AML-193 (cell line): ENCODE measurements around the gene SP140.
"Not testable (repeated sequence)": the region's sequence is repeated elsewhere in the genome, so short reads cannot be mapped to it uniquely, and the experiment has no call there.

Source experiments
- DNase-seq, 2 experiments: peaks; one replicate each; lab custom pipeline; 2025; lab: John Stamatoyannopoulos, UW

SP140 gene

GRCh38 chr2:230226051-230226551, 565 bp downstream of the SP140 start:
- no peak for DNase-seq

GRCh38 chr2:230227216-230227615, 1.7 kb downstream of the SP140 start:
- no peak for DNase-seq

DNA sequence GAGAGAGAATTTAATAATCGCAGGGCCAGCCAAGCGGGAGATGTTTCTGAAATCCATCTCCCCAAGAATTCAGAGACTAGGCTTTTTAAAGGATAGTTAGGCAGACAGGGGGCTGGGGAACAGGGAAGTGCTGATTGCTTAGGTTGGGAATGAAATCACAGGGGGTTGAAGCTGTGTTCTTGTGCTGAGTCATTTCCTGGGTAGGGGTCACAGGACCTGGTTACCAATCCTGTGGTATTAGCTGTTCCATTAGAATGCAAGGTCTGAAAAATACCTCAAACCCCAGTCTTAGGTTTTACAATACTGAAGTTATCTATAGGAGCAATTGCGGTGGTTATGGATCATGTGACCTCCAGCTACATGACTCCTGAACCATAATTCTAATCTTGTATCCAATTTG, 4.6 kb downstream of the SP140 start:
- no peak for DNase-seq

GRCh38 chr2:230230496-230231200, 5.1 kb downstream of the SP140 start:
- DNase-seq, result no peak

GRCh38 chr2:230231251-230231650, 5.7 kb downstream of the SP140 start:
- no peak for DNase-seq

- DNase-seq, result no peak
These were observed 8.7 kb downstream of the SP140 start for GRCh38 chr2:230234122-230234722.

DNA sequence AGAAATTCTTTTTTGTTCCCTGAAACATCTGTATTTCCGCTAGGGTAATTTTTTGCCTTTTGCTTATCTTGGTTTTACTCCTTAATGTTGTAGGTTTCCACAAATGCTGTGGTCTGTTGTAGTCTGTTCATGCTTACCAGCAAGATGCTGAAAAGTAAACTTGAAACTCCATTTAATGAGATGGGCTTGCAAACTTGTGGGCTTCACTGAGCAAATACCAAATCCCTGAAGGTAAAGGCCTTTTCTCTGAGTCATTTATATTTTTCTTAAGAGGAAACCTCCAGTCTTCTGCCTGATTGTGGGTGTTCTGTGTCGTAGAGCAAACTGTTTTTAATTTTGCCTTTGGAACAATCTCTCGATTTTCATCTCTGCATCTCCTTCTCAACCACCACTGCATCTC, 9.3 kb downstream of the SP140 start:
- no peak for DNase-seq

GRCh38 chr2:230244211-230244610, 18.7 kb downstream of the SP140 start:
- DNase-seq, result no peak

DNA sequence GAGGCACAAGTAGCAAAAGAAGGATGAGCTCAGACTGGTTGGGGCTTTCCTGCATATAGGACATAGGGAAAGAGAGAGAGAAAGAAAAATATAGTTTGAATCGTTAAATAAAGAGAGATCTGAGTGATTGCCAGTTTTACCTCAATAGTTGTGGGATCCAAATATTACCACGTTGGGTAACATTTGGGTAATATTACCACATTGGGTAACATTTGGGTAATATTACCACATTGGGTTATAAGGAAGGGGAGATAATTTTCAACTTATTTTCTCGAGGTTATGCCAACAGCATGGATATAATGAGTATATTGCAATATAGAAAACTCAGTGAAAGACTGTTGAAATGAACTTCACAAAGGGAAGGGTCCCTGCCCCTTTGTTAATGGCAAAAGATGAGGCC, 20.7 kb downstream of the SP140 start:
- peak; percentile 60 to 65 for DNase-seq

GRCh38 chr2:230250231-230250630, 24.7 kb downstream of the SP140 start:
- DNase-seq, result no peak

DNA sequence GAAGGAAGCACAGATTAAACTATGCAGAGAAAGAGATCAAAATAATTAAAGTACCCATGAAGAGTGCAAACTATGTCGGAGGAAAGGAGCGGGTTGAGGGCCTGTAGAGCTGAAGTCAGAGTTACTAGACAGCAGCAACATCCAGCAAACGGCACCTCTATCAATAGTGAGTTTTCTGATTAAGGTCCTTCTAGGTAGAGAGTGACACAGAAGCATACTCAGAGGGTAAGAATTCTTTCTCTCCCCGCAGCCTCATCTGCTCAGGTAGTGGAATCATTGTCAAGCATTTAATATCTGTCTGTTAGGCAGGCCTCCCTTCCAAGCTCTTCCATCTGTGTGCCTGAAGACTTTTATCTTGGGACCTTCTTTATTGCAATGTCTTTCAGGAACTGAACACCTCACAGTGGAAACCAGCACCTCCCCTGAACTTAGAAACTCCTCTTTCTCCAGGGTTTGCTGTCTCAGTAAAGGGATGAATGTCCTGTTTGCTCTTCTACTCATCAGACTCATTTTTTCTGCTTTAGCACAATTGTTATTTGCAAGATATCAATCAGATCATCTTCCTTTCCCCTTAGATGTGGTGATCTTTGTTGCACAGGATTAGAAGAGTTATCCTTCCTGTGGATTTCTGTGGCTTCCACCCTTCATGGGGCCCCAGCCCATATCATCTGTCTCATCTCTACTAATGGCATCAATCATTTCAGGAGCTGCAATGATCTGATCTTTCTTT, 28.8 kb downstream of the SP140 start:
- DNase-seq, result no peak

DNA sequence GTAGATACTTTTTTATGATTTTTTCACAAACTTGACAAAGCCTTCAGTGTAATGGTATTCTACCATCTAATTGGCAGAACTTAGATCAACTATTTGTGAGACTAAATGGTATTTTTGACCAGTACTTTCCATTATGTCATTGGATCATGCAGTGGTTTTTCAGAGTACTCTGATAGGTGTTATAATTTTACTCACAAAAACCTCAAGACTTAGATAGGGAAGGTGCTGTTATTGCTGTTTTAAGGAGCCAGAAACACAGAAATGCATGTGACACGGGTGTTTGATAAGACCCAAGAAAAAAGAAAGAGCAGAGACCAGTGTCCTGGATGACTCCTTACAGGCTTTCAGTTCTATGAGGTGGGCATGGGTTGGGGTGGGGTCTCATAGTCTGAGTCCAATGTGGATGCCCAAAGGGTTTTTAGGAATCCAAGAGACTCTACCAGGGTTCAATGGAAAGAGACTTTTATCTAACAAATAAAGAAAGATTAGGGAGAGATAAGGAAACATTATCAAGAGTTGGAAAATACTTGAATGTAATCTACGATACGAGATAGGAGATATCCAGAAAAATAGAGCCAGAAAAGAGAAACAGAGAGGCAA, 31.3 kb downstream of the SP140 start:
- no peak for DNase-seq

DNA sequence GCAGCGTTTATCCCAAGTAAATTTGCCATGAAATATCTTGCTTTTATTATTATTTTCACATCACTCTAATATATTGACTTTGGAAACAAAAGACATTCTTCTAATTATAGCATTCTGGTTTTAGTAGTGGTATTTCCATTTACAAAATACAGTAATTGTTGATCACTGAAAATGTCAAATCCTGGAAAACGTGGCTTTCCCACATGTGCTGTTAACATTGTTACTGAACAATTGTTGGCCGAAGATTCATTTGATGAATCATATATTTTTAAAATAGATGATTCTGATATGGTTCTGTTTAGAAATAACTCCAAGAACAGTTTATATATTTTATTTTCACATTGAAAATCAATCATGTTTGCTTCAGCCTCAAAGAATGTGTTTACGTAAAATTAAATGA, 32.9 kb downstream of the SP140 start:
- DNase-seq, result no peak

GRCh38 chr2:230262246-230262645, 36.7 kb downstream of the SP140 start:
- no peak for DNase-seq

DNA sequence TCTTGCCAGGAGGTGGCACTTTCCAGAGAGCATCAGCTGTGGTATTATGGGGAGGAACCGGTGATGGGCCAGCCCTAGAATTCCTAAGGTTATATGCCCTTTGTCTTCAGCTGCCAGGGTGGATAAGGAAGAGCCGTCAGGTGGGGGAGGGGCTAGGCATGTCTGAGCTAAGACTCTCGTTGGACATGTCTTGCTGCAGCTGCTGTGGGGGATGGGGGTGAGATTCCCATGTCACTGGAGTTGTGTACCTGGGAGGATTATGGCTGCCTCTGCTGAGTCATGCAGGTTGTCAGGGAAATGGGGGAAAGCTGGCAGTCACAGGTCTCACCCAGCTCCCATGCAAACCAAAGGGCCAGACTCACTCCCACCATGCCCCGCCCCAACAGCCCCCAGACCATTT, 39.4 kb downstream of the SP140 start:
- not testable (repeated sequence) for DNase-seq

- no peak for DNase-seq
These were observed 41.1 kb downstream of the SP140 start for GRCh38 chr2:230266638-230267037.

DNA sequence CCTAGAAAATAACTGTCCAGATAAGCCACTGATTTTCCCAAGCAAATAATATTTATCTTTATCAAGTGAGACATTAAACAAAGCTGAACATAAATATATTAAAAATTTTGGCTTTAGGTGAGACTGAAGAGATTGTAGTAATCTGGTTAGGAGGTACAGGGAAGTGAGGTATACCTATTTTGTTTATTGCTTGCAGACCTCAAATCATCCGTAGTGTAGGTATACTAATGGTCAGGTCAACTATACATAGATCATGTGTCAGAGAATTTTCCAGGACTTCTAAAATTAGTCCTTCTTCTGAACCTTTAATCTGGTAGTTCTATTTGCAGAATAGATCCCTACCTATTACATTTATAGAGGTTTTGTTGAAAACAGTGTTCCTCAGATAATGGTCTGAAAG, 41.5 kb downstream of the SP140 start:
- DNase-seq, result no peak

- no peak for DNase-seq
These were observed 42.0 kb downstream of the SP140 start for GRCh38 chr2:230267556-230267955.

- no peak for DNase-seq
These were observed 43.2 kb downstream of the SP140 start for GRCh38 chr2:230268606-230269243.

DNA sequence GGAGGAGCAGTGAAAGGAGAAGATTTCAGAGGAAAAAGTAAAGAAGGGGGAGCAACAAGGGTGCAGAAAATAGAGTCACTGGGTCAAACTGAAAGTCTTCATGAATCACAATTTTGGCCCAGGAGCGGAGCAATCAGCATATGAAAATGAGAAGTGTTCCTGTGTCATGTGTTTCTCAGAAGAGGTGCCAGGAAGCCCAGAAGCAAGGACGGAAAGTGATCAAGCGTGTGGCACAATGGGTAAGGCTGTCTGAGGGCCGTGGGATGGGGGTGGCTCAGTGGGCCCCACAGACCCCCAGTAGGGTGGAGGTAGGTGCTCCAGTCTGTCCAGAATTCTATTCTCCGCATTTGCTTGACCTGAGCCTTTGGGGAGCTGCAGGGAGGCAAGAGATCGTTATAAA, 44.2 kb downstream of the SP140 start:
- no peak for DNase-seq

GRCh38 chr2:230282936-230283335, 57.4 kb downstream of the SP140 start:
- no peak for DNase-seq

DNA sequence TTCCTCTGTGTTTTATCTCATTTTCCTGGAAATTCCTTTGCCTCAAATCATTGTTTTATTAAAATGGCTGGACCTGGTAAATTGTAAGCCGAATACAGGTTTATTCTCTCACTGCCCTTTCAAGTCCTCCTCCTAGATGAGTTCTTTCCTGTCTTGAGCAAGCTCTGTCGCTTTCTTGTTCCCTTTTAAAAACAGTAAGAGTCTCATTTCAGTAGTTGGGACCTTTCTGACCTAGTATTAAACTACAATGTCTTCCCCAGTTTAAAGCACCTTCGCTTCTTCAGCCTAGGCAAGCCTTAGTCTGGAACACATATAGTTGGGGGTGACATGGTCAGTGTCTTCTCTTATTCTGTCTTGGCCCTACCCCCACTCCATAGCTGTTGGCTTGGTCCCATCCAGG, 60.5 kb downstream of the SP140 start:
- DNase-seq, result no peak
